GM19025 (cell line): ENCODE results near the gene OSBPL3.

Experiments used
- ATAC-seq: cut with Tn5 transposase; IDR thresholded peaks from one replicate; pipeline ENCODE4 v1.9.1; 2021; ENCODE audit warnings: mild to moderate bottlenecking, low read depth, moderate library complexity; ENCODE audit not compliant: unreplicated experiment

The OSBPL3 gene

GRCh38 chr7:24956021-24956420 lies 24.0 kb downstream of the OSBPL3 start:
- no peak for ATAC-seq

GRCh38 chr7:24955313-24955712 lies 24.7 kb downstream of the OSBPL3 start:
- ATAC-seq = no peak

GRCh38 chr7:24952464-24952863 lies 27.5 kb downstream of the OSBPL3 start:
- ATAC-seq = no peak

GRCh38 chr7:24951441-24951980 lies 28.5 kb downstream of the OSBPL3 start:
- no peak for ATAC-seq

- ATAC-seq = no peak
Observed at GRCh38 chr7:24949884-24950283, 30.1 kb downstream of the OSBPL3 start.

GRCh38 chr7:24948739-24949138 lies 31.2 kb downstream of the OSBPL3 start:
- ATAC-seq = no peak

GRCh38 chr7:24946467-24946866 lies 33.5 kb downstream of the OSBPL3 start:
- no peak for ATAC-seq

- no peak for ATAC-seq
Observed at GRCh38 chr7:24945899-24946298, 34.1 kb downstream of the OSBPL3 start.

- no peak for ATAC-seq
Observed at GRCh38 chr7:24943096-24943948, 36.7 kb downstream of the OSBPL3 start.

GRCh38 chr7:24942226-24942625 lies 37.8 kb downstream of the OSBPL3 start:
- no peak for ATAC-seq

GRCh38 chr7:24939416-24939815 lies 40.6 kb downstream of the OSBPL3 start:
- ATAC-seq = no peak

GRCh38 chr7:24936121-24936824 lies 43.7 kb downstream of the OSBPL3 start:
- ATAC-seq = peak; percentile 60

GRCh38 chr7:24933298-24933697 lies 46.7 kb downstream of the OSBPL3 start:
- no peak for ATAC-seq

GRCh38 chr7:24932815-24933214 lies 47.2 kb downstream of the OSBPL3 start:
- no peak for ATAC-seq

- no peak for ATAC-seq
Observed at GRCh38 chr7:24932389-24932788, 47.6 kb downstream of the OSBPL3 start.

GRCh38 chr7:24931844-24932243 lies 48.1 kb downstream of the OSBPL3 start:
- ATAC-seq = no peak

- ATAC-seq = no peak
Observed at GRCh38 chr7:24930856-24931255, 49.1 kb downstream of the OSBPL3 start.

GRCh38 chr7:24926623-24927524 lies 53.1 kb downstream of the OSBPL3 start:
- no peak for ATAC-seq

GRCh38 chr7:24924375-24924774 lies 55.6 kb downstream of the OSBPL3 start:
- no peak for ATAC-seq

- no peak for ATAC-seq
Observed at GRCh38 chr7:24923172-24923865, 56.7 kb downstream of the OSBPL3 start.
